GM19099 (cell line): ENCODE measurements around the gene JAK2.

Source experiments
- POLR2A ChIP-seq: IDR thresholded peaks from 3 replicates; pipeline ENCODE4 v1.6.1; 2011; ENCODE audit warnings: low read depth; ENCODE audit not compliant: insufficient read length; ENCODE audit errors: extremely low read depth

JAK2 gene

DNA sequence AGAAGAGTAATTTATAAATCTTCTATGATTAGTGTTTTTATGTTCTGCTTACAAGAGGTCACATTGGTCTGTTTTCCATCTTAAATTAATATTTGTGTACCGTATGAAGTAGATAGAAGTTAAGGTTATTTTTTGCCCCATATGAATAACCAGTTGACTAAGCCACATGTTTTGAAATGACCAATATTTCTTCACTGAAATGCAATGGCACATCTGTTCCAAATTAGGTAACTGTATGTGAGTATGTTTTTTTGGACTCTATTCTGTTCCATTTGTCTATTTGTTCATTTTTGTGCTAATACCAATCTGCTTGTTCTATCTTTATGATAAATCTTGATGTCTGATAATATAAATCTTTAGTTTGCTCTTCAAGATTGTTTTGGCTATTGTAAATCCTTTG lies 17.7 kb downstream of the JAK2 start:
- no peak for TF ChIP-seq POLR2A

DNA sequence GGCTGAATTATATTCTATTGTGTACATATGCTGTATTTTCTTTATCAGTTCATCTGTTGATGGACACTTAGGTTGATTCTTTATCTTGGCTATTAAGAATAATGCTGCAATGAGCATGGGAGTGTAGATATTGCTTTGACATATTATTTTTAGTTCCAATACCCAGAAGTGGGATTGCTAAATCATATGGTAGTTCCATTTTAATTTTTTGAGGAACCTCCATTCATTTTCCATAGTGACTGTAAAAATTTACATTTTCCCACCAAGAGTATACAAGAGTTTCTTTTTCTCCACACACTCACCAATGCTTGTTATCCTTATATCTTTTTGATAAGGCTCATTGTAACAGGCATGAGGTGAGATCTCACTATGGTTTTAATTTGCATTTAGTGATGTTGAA lies 19.4 kb downstream of the JAK2 start:
- TF ChIP-seq POLR2A, result no peak

DNA sequence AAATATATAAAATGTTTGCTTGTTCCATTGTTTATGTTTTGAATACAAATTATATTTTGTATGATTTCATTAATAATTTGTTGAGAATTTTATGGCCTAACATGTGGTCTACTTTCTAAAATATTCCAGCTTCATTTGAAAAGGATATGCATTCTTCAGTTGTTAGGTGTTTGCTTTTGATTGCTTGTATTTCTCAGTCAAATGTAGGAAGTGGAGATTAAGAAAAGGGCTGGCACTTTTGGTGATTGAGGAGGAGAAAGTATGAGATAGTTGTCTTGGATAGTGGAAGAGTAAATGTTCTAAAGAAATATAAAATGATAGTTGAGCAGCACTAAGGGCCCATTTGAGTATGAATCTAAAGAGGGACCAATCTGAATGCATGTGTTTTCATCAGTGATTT lies 23.1 kb downstream of the JAK2 start:
- TF ChIP-seq POLR2A, result no peak

DNA sequence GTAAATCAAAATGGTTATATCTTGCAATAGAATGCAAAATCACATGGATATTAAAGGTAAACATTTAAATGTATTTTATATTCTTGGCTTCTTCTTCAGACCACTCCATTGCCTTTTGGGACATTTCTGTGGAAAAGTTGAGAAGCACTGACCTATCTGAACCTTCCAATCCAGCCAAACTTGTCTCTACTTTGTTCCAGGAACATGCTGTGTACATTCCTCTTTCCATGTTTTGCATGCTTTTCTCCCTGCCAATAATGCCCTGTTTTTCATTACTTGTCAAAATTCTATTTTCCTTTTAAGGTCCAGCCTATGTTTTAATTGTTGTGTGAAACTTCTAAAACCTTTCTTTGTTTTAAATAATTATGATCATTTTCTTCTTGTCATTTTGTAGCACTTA lies 28.3 kb downstream of the JAK2 start:
- no peak for TF ChIP-seq POLR2A

DNA sequence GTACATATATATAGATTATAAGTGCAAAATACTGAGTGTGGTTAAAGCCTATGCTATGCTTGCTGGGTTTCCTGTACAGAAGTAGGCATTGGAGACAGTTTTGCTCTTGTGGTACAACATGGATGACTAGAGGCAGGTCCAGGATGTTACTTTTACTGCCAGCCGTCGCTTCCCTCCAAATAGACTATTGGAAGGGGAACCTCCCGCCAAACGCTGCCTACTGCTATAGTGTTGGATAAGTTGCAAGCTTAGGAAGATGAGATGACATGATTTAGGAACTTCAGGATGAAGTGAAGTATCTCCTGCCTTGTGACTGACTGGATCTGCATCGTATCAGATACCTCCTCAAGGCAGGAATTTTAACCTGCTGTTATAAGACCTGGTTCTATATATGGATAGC lies 30.9 kb downstream of the JAK2 start:
- TF ChIP-seq POLR2A, result no peak

DNA sequence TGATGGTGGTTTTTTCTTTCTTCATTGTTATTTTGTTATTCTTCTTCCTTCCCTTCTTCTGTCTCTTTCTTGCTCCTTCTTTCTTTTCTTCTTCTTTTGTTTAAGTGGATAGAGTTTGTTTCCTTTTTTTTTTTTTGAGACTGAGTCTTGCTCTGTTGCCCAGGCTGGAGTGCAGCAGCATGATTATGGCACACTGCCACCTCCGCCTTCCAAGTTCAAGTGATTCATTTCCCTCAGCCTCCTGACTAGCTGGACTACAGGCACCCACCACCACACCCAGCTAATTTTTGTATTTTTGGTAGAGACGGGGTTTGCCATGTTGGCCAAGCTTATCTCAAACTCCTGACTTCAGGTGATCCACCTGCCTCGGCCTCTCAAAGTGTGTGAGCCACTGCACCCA lies 40.3 kb downstream of the JAK2 start:
- no peak for TF ChIP-seq POLR2A

DNA sequence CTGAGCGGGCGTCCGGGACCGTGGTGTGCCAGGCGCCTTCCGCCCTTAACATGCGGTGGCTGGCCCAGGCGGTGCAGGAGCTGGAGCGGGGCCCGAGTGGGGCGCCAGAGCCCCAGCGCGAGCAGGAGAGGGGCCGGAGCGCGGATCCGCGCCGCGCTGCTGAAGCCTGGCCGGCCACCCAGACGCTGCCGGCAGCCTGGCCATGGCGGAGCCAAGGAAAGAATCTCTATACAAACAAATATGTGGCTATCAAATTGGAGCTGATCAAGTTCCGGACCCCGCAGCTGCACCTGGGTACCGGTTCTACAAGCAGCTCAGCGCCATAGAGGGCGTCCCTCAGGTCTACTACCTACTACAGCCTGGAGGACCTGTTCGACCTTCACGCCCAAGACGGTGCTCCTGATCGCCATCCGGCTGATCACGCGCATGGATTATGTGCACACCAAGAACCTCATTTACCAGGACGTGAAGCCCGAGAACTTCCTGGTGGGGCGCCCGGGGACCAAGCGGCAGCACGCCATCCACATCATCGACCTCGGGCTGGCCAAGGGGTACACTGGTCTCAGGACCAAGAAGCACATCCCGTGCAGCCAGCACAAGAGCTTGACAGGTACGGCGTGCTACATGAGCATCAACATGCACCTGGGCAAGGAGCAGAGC lies 55.8 kb downstream of the JAK2 start:
- no peak for TF ChIP-seq POLR2A

DNA sequence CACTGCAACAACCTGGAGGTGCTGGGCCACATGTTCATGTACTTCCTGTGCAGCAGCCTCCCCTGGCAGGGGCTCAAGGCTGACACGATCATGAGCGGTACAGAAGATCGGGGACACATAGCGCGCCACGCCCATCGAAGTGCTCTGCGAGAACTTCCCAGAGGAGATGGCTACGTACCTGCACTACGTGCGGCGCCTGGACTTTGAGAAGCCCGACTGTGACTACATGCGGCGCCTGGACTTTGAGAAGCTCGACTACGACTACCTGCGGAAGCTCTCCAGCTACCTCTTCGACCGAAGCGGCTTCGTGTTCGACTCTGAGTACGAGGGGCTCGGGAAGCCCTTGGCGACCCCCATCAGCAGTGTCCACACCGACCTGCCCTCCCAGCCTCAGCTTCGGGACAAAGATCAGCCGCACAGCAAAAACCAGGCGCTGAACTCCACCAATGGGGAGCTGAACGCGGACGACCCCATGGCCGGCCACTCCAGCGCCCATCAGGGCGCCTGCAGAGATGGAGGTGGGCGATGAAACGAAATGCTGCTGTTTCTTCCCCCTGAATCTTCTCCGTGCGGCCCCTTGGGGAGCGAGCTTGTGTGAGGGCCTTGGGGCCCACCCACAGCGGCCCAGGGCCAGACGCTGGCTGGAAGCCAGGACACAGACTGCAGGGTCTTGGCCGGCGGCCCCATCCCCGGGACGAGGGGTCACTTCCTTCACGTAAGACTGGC lies 56.5 kb downstream of the JAK2 start:
- no peak for TF ChIP-seq POLR2A

DNA sequence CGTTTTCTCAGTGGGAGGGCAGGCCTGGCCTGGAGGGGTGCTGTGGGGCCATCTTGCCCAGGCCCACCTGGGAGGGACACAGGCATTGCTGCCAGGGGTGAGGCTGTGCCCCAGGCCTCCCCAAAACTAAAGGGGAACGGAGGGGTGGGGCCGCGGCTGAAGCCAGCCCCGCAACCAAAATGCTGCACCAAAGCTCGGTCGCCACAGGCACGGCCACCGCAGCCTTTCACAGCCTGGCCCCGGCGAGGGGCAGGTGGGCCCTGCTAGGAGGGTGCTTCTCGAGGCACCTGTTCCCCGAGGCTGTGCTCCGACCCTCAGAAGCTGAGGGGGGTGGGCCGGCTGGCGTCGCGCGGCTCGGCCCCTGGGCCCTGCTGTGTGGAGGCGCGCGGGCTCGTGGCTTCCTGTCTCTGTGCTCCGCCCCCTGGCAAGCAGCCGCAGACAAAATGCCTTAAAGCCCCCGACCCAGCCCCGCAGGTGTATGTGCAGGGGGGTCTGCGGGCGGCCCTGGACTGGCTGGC lies 57.6 kb downstream of the JAK2 start:
- TF ChIP-seq POLR2A, result no peak

DNA sequence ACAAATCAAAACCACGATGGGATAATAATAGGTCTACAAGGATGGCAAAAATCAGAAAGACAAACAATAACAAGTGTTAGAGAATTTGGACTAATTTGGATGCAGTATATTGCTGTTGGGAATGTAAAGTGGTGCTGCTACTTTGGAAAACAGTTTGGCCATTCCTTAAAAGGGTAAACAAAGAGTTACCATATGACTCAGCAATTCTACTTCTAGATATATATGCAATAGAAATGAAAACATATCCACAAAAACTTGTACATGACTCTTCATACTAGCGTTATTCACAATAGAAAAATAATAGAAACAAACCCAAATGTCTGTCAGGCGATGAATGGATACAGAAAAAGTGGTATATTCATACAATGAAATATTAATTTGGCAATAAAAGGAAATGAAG lies 58.3 kb downstream of the JAK2 start:
- no peak for TF ChIP-seq POLR2A

DNA sequence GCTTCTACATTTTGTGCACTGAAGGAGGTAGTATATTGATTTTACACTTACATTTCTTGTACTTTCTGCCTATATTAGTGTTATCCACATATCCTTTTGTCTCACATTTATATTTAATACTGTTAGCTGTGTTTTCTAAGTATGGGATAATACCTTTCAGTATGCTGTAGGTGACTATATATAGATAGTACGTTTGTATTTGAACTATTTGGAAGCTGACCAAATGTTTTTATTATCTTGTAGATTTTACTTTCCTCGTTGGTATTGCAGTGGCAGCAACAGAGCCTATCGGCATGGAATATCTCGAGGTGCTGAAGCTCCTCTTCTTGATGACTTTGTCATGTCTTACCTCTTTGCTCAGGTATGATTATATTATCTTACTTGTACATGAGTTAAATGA lies 59.1 kb downstream of the JAK2 start:
- TF ChIP-seq POLR2A, result no peak

DNA sequence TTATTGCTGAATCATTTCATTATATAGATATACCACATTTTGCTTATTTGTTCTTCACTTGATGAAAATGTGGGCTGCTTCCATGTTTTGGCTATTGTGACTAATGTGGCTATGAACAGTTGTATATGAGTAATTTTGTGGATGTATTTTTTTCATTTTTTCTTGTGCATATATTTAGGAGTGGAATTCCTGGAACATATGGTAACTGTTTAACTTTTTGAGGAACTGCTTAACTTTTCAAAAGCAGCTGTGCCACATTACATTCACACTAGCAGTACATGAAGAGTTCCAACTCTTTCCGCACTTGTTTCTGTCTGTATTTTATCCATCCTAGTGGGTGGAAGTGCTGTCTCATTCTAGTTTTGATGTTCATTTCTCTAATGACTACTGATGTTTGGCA lies 67.8 kb downstream of the JAK2 start:
- TF ChIP-seq POLR2A, result no peak

DNA sequence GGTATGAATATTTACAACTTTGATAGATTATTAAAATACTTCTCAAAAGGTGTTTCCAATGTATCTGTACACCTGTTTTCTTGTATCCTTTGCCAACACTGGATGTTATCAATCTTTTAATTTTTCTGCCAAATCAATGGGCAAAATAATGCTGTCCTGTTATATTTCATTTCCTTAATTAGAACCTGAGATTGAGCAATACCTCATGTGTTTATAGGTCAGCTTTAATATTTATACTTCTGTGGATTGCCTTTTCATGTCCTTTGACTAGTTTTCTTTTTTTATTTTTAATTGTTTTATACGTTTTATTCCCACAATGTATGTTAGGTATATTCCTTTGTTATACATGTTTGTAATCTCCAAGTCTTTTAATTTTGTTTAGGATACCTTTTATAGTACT lies 77.6 kb downstream of the JAK2 start:
- no peak for TF ChIP-seq POLR2A

DNA sequence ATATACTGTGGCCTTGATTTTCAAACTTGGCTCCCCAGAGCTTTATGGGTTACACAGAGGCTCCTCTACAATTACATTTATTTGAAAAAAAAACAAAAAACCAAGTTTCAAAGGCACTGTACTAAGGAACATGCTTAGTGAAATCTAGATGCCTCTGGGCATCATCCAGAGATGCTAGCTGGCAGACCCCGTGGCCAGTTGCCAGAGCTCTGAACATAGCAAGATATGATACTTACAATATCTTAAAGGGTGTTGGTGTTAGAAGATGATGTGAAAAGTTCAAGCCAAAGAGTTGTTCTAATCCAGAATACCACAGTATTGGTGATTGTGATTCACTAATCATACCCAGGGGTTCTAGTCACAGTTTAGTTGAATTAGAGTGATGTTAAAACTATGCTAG lies 87.8 kb downstream of the JAK2 start:
- no peak for TF ChIP-seq POLR2A

DNA sequence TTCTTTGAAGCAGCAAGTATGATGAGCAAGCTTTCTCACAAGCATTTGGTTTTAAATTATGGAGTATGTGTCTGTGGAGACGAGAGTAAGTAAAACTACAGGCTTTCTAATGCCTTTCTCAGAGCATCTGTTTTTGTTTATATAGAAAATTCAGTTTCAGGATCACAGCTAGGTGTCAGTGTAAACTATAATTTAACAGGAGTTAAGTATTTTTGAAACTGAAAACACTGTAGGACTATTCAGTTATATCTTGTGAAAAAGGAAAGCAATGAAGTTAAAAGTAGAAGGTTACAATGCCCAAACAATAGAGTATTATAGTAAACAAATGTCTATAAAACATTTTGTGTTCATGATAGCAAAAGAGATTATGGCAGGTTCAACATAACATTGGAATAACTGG lies 88.6 kb downstream of the JAK2 start:
- TF ChIP-seq POLR2A, result no peak

DNA sequence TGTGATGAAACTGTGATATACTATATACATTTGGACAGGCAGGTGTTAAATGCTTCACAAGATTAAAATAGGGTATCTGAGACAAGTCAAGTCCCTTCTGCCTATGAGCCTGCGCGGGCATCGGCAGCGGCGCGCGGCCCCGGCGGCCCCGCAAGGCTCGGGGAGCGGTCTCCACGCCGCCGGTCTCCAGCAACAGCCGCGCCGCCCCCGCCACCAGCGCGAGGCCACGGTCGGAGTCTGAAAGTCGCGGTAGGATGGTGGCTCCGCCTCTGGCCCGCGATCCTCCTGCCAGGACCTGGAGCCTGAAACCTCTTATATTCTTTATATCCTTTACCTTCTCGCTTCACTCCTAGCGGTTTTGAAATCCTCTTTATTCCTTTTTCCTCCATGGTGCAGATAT lies 100.9 kb downstream of the JAK2 start:
- no peak for TF ChIP-seq POLR2A
